ENCODE measurements around the gene LRGUK.

Gene LRGUK

GRCh38 chr7:134245253-134245652 lies 118.1 kb downstream of the LRGUK start:
- H3K27me3 ChIP-seq (ENCODE audit: control insufficient read depth, insufficient read depth, low read length), result no peaks in the 10 kb centered on the region
- no peak overlapping the region for H3K4me3 ChIP-seq (ENCODE audit: low read depth, low read length)
- H3K9ac ChIP-seq (ENCODE audit: low read length), result no peak overlapping the region
- H3K4me1 ChIP-seq (ENCODE audit: control insufficient read depth, insufficient read depth, low read length), result no peaks in the 10 kb centered on the region
- H3K27ac ChIP-seq (ENCODE audit: low read depth, low read length), result no peak overlapping the region
- H3K36me3 ChIP-seq (ENCODE audit: control insufficient read depth, insufficient read depth, low read length), result no peaks in the 10 kb centered on the region
- H3K9me3 ChIP-seq (ENCODE audit: control insufficient read depth, insufficient read depth, low read depth, low read length), result no peaks in the 10 kb centered on the region

- Histone ChIP-seq H3K9ac (ENCODE audit: low read length) (no peak overlapping the region), H3K4me3 (ENCODE audit: low read depth, low read length) (no peak overlapping the region), H3K9me3 (ENCODE audit: control insufficient read depth, insufficient read depth, low read depth, low read length) (no peaks in the 10 kb centered on the region), H3K27ac (ENCODE audit: low read depth, low read length) (no peak overlapping the region), H3K36me3 (ENCODE audit: control insufficient read depth, insufficient read depth, low read length) (no peaks in the 10 kb centered on the region), H3K27me3 (ENCODE audit: control insufficient read depth, insufficient read depth, low read length) (no peaks in the 10 kb centered on the region), H3K4me1 (ENCODE audit: control insufficient read depth, insufficient read depth, low read length) (no peaks in the 10 kb centered on the region)
Measured at GRCh38 chr7:134246347-134246746, 119.2 kb downstream of the LRGUK start.

GRCh38 chr7:134246761-134247160 lies 119.6 kb downstream of the LRGUK start:
- H3K9ac ChIP-seq (ENCODE audit: low read length), result no peak overlapping the region
- no peaks in the 10 kb centered on the region for H3K36me3 ChIP-seq (ENCODE audit: control insufficient read depth, insufficient read depth, low read length)
- no peaks in the 10 kb centered on the region for H3K4me1 ChIP-seq (ENCODE audit: control insufficient read depth, insufficient read depth, low read length)
- no peaks in the 10 kb centered on the region for H3K9me3 ChIP-seq (ENCODE audit: control insufficient read depth, insufficient read depth, low read depth, low read length)
- H3K4me3 ChIP-seq (ENCODE audit: low read depth, low read length), result no peak overlapping the region
- no peak overlapping the region for H3K27ac ChIP-seq (ENCODE audit: low read depth, low read length)
- H3K27me3 ChIP-seq (ENCODE audit: control insufficient read depth, insufficient read depth, low read length), result no peaks in the 10 kb centered on the region

- Histone ChIP-seq H3K27me3 (ENCODE audit: control insufficient read depth, insufficient read depth, low read length) (no peaks in the 10 kb centered on the region), H3K4me1 (ENCODE audit: control insufficient read depth, insufficient read depth, low read length) (no peaks in the 10 kb centered on the region), H3K9ac (ENCODE audit: low read length) (no peak overlapping the region), H3K27ac (ENCODE audit: low read depth, low read length) (no peak overlapping the region), H3K9me3 (ENCODE audit: control insufficient read depth, insufficient read depth, low read depth, low read length) (no peaks in the 10 kb centered on the region), H3K4me3 (ENCODE audit: low read depth, low read length) (no peak overlapping the region), H3K36me3 (ENCODE audit: control insufficient read depth, insufficient read depth, low read length) (no peaks in the 10 kb centered on the region)
Measured at GRCh38 chr7:134248196-134248595, 121.1 kb downstream of the LRGUK start.

- H3K9me3 ChIP-seq (ENCODE audit: control insufficient read depth, insufficient read depth, low read depth, low read length), result no peaks in the 10 kb centered on the region
- H3K27me3 ChIP-seq (ENCODE audit: control insufficient read depth, insufficient read depth, low read length), result no peaks in the 10 kb centered on the region
- no peaks in the 10 kb centered on the region for H3K36me3 ChIP-seq (ENCODE audit: control insufficient read depth, insufficient read depth, low read length)
- H3K27ac ChIP-seq (ENCODE audit: low read depth, low read length), result no peak overlapping the region
- H3K4me1 ChIP-seq (ENCODE audit: control insufficient read depth, insufficient read depth, low read length), result no peaks in the 10 kb centered on the region
- no peak overlapping the region for H3K4me3 ChIP-seq (ENCODE audit: low read depth, low read length)
- no peak overlapping the region for H3K9ac ChIP-seq (ENCODE audit: low read length)
Measured at GRCh38 chr7:134254311-134254710, 127.2 kb downstream of the LRGUK start.

GRCh38 chr7:134255814-134256213 lies 128.7 kb downstream of the LRGUK start:
- H3K4me3 ChIP-seq (ENCODE audit: low read depth, low read length), result no peak overlapping the region
- H3K27ac ChIP-seq (ENCODE audit: low read depth, low read length), result no peak overlapping the region

GRCh38 chr7:134262322-134262721 lies 135.2 kb downstream of the LRGUK start:
- Histone ChIP-seq H3K27ac (ENCODE audit: low read depth, low read length) (no peak overlapping the region), H3K9me3 (ENCODE audit: control insufficient read depth, insufficient read depth, low read depth, low read length) (no peaks in the 10 kb centered on the region), H3K36me3 (ENCODE audit: control insufficient read depth, insufficient read depth, low read length) (no peaks in the 10 kb centered on the region), H3K4me1 (ENCODE audit: control insufficient read depth, insufficient read depth, low read length) (no peaks in the 10 kb centered on the region), H3K27me3 (ENCODE audit: control insufficient read depth, insufficient read depth, low read length) (no peaks in the 10 kb centered on the region), H3K4me3 (ENCODE audit: low read depth, low read length) (no peak overlapping the region), H3K9ac (ENCODE audit: low read length) (no peak overlapping the region)

More at GRCh38 chr7:134255814-134256213, 128.7 kb downstream of the LRGUK start:
- Histone ChIP-seq H3K36me3 (ENCODE audit: control insufficient read depth, insufficient read depth, low read length) (no peaks in the 10 kb centered on the region), H3K9ac (ENCODE audit: low read length) (no peak overlapping the region), H3K9me3 (ENCODE audit: control insufficient read depth, insufficient read depth, low read depth, low read length) (no peaks in the 10 kb centered on the region), H3K4me1 (ENCODE audit: control insufficient read depth, insufficient read depth, low read length) (no peaks in the 10 kb centered on the region), H3K27me3 (ENCODE audit: control insufficient read depth, insufficient read depth, low read length) (no peaks in the 10 kb centered on the region)

GRCh38 chr7:134276951-134277350 lies 149.8 kb downstream of the LRGUK start:
- no peak overlapping the region for H3K9ac ChIP-seq (ENCODE audit: low read length)
- no peaks in the 10 kb centered on the region for H3K9me3 ChIP-seq (ENCODE audit: control insufficient read depth, insufficient read depth, low read depth, low read length)
- H3K36me3 ChIP-seq (ENCODE audit: control insufficient read depth, insufficient read depth, low read length), result no peaks in the 10 kb centered on the region
- H3K4me1 ChIP-seq (ENCODE audit: control insufficient read depth, insufficient read depth, low read length), result peaks cover 6% of the 10 kb centered on the region; the same call in 1 of the 2 replicates
- H3K4me3 ChIP-seq (ENCODE audit: low read depth, low read length), result no peak overlapping the region
- no peak overlapping the region for H3K27ac ChIP-seq (ENCODE audit: low read depth, low read length)
- H3K27me3 ChIP-seq (ENCODE audit: control insufficient read depth, insufficient read depth, low read length), result no peaks in the 10 kb centered on the region

GRCh38 chr7:134278502-134279153 lies 151.5 kb downstream of the LRGUK start:
- no peaks in the 10 kb centered on the region for H3K27me3 ChIP-seq (ENCODE audit: control insufficient read depth, insufficient read depth, low read length)
- H3K27ac ChIP-seq (ENCODE audit: low read depth, low read length), result no peak overlapping the region
- no peaks in the 10 kb centered on the region for H3K36me3 ChIP-seq (ENCODE audit: control insufficient read depth, insufficient read depth, low read length)
- H3K9me3 ChIP-seq (ENCODE audit: control insufficient read depth, insufficient read depth, low read depth, low read length), result no peaks in the 10 kb centered on the region
- H3K9ac ChIP-seq (ENCODE audit: low read length), result no peak overlapping the region
- H3K4me3 ChIP-seq (ENCODE audit: low read depth, low read length), result no peak overlapping the region
- peaks cover 6% of the 10 kb centered on the region; the same call in 1 of the 2 replicates for H3K4me1 ChIP-seq (ENCODE audit: control insufficient read depth, insufficient read depth, low read length)

GRCh38 chr7:134279336-134279735 lies 152.2 kb downstream of the LRGUK start:
- H3K9me3 ChIP-seq (ENCODE audit: control insufficient read depth, insufficient read depth, low read depth, low read length), result no peaks in the 10 kb centered on the region
- peaks cover 6% of the 10 kb centered on the region; the same call in 1 of the 2 replicates for H3K4me1 ChIP-seq (ENCODE audit: control insufficient read depth, insufficient read depth, low read length)
- no peak overlapping the region for H3K4me3 ChIP-seq (ENCODE audit: low read depth, low read length)
- H3K9ac ChIP-seq (ENCODE audit: low read length), result no peak overlapping the region
- no peaks in the 10 kb centered on the region for H3K27me3 ChIP-seq (ENCODE audit: control insufficient read depth, insufficient read depth, low read length)
- H3K27ac ChIP-seq (ENCODE audit: low read depth, low read length), result no peak overlapping the region
- no peaks in the 10 kb centered on the region for H3K36me3 ChIP-seq (ENCODE audit: control insufficient read depth, insufficient read depth, low read length)

- no peak overlapping the region for H3K27ac ChIP-seq (ENCODE audit: low read depth, low read length)
Measured at GRCh38 chr7:134279898-134280297, 152.8 kb downstream of the LRGUK start.

More at GRCh38 chr7:134279898-134280297, 152.8 kb downstream of the LRGUK start:
- H3K27me3 ChIP-seq (ENCODE audit: control insufficient read depth, insufficient read depth, low read length), result no peaks in the 10 kb centered on the region
- no peaks in the 10 kb centered on the region for H3K36me3 ChIP-seq (ENCODE audit: control insufficient read depth, insufficient read depth, low read length)
- H3K9ac ChIP-seq (ENCODE audit: low read length), result no peak overlapping the region
- no peaks in the 10 kb centered on the region for H3K9me3 ChIP-seq (ENCODE audit: control insufficient read depth, insufficient read depth, low read depth, low read length)
- H3K4me3 ChIP-seq (ENCODE audit: low read depth, low read length), result no peak overlapping the region
- peaks cover 6% of the 10 kb centered on the region; the same call in 1 of the 2 replicates for H3K4me1 ChIP-seq (ENCODE audit: control insufficient read depth, insufficient read depth, low read length)

Data from HUES6 (cell line).